ENCODE data around the gene A2ML1. TPM values are rescaled to one million over a fixed set of nuclear protein-coding genes. Genes with fewer than 3 reads are reported as not detected.
"Not testable (repeated sequence)": the region's sequence is repeated elsewhere in the genome, so short reads cannot be mapped to it uniquely, and the experiment has no call there.

The A2ML1 gene
- total RNA-seq, 1 donor from 2014 or later = not detected

DNA sequence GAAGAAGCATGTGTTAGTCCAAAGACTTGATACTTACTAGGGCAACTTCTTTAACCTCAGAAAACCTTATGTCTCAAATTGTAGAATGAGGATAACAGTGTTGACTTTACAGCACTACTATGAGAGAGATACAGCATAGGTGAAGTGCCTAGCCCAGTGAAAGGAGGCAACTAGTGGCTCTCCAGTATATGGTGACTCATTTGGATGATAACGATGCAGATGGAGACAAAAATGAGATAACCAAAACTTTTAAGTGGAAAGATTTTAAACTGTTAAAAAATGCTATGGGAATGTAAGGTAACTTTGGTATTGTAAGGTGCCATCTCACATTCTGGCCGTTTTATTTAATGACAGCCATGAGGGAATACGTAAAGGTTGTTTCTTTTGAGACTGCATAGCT lies 94.6 kb downstream of the A2ML1 start:
- no peak for DNase-seq (ENCODE audit: low spot score)
- Mint-ChIP-seq H3K9me3 (ENCODE audit: low read depth) (no peaks in the 10 kb centered on the region), H3K27ac (ENCODE audit: unreplicated experiment) (no peak overlapping the region), H3K36me3 (ENCODE audit: low read depth) (peaks cover 11% of the 10 kb centered on the region), H3K4me3 (ENCODE audit: unreplicated experiment) (no peak overlapping the region), H3K27me3 (ENCODE audit: low read depth) (no peaks in the 10 kb centered on the region), H3K4me1 (ENCODE audit: low read depth) (peaks cover 16% of the 10 kb centered on the region)
- TF ChIP-seq CTCF (IDR thresholded peaks at IDR 0.05) = no peak

DNA sequence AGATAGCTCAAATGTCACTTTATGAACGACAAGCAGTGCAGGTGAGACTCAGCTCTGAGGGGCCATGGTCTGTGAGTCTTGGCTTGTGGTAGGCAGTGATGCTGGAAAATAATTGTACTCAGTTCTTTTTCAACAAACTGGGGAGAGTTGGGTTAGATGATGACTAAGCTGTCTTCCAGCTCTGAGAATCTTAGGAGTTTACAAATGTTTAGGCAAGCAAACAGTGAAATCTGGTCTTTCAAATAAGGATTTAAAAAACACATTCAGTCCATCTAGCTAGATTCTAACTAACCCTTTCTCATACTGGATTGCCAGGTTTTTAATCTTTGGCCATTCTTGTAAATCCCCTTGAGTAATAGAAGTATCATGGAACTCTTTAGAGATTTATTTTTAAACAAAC lies 95.3 kb downstream of the A2ML1 start:
- peaks cover 14% of the 10 kb centered on the region for H3K4me1 Mint-ChIP-seq (ENCODE audit: low read depth)
- no peaks in the 10 kb centered on the region for H3K27me3 Mint-ChIP-seq (ENCODE audit: low read depth)
- no peak overlapping the region for H3K4me3 Mint-ChIP-seq (ENCODE audit: unreplicated experiment)
- no peaks in the 10 kb centered on the region for H3K9me3 Mint-ChIP-seq (ENCODE audit: low read depth)
- no peak overlapping the region for H3K27ac Mint-ChIP-seq (ENCODE audit: unreplicated experiment)
- DNase-seq (ENCODE audit: low spot score) = no peak
- TF ChIP-seq CTCF (IDR thresholded peaks at IDR 0.05) = no peak
- peaks cover 15% of the 10 kb centered on the region for H3K36me3 Mint-ChIP-seq (ENCODE audit: low read depth)

DNA sequence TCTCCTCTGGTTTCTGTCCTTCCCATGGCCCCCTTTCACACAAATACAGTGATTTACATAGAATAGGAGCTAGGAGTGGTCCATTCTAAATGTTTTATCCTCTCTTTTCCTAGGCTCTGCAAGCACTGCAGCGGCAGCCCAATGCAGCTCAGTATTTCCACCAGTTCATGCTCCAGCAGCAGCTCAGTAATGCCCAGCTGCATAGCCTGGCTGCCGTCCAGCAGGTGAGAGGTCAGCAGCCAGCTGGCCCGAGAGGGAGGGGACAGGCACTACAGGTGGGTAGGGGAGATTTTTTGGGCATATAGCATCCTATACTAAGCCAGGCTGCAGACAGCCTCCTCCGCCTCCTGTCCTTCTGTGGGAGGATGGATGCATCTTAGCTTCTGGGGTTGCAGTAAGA lies 97.2 kb downstream of the A2ML1 start:
- not testable (repeated sequence) for H3K27me3 Mint-ChIP-seq (ENCODE audit: low read depth); H3K4me1 Mint-ChIP-seq (ENCODE audit: low read depth); H3K27ac Mint-ChIP-seq (ENCODE audit: unreplicated experiment); H3K4me3 Mint-ChIP-seq (ENCODE audit: unreplicated experiment); H3K9me3 Mint-ChIP-seq (ENCODE audit: low read depth); DNase-seq (ENCODE audit: low spot score)
- H3K36me3 Mint-ChIP-seq (ENCODE audit: low read depth) = peaks cover 22% of the 10 kb centered on the region

GRCh38 chr12:8922544-8922943 lies 100.1 kb downstream of the A2ML1 start:
- no peak overlapping the region for H3K4me3 Mint-ChIP-seq (ENCODE audit: unreplicated experiment)
- no peaks in the 10 kb centered on the region for H3K27me3 Mint-ChIP-seq (ENCODE audit: low read depth)
- H3K36me3 Mint-ChIP-seq (ENCODE audit: low read depth) = peaks cover 23% of the 10 kb centered on the region
- H3K4me1 Mint-ChIP-seq (ENCODE audit: low read depth) = no peaks in the 10 kb centered on the region
- no peaks in the 10 kb centered on the region for H3K9me3 Mint-ChIP-seq (ENCODE audit: low read depth)
- DNase-seq (ENCODE audit: low spot score) = no peak
- H3K27ac Mint-ChIP-seq (ENCODE audit: unreplicated experiment) = no peak overlapping the region
- no peak for TF ChIP-seq CTCF (IDR thresholded peaks at IDR 0.05)

Other genes starting within 250 kb of the A2ML1 start
- gene AICDA, start 209.8 kb upstream of the A2ML1 start, total RNA-seq = not detected in 3 replicates
- gene MFAP5, start 159.8 kb upstream of the A2ML1 start, total RNA-seq = 16.2 to 40.2 TPM (median 38.0 TPM) in 3 replicates
- gene RIMKLB, start 124.6 kb upstream of the A2ML1 start, total RNA-seq = 42.6 to 55.9 TPM (median 45.4 TPM) in 3 replicates
- 33.0 to 36.7 TPM (median 35.8 TPM) in 3 replicates for gene PHC1, start 91.9 kb downstream of the A2ML1 start, total RNA-seq
- gene M6PR, start 127.0 kb downstream of the A2ML1 start, total RNA-seq = 90.1 to 103 TPM (median 96.1 TPM) in 3 replicates
- 0.17 to 1.5 TPM (median 0.49 TPM) in 3 replicates for gene KLRG1, start 166.9 kb downstream of the A2ML1 start, total RNA-seq